ENCODE data around the gene C1QL4. TPM values are rescaled to one million over a fixed set of nuclear protein-coding genes. Genes with fewer than 3 reads are reported as not detected.

C1QL4 gene
- total RNA-seq, 4 donors from 2014 or later, result not detected

DNA sequence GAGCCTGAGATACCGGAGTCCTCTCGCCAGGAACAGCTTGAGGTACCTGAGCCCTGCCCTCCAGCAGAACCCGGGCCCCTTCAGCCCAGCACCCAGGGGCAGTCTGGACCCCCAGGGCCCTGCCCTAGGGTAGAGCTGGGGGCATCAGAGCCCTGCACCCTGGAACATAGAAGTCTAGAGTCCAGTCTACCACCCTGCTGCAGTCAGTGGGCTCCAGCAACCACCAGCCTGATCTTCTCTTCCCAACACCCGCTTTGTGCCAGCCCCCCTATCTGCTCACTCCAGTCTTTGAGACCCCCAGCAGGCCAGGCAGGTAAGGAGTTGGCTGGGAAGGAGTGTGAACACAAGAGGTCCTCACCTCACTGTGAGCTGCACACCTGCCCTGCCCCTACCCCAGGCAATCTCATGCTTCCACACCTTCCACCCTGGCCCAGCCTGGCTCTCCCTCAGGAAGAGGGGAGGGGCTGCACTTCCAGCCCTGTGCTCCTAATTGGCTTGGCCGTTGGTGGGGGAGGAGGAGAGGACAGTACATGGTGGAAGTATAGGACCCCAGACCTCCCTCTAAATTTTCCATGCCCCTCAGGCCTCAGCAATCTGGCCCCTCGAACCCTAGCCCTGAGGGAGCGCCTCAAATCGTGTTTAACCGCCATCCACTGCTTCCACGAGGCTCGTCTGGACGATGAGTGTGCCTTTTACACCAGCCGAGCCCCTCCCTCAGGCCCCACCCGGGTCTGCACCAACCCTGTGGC, 6.2 kb downstream of the C1QL4 start:
- intact Hi-C loops (cut with DNase I), result no loop called here
- WGBS, 2 donors, result 60% methylated on average over 5 of the region's 14 CpGs; no CpG with 5 or more reads in 1 of the 2 donors
- DNase-seq, result no peak

DNA sequence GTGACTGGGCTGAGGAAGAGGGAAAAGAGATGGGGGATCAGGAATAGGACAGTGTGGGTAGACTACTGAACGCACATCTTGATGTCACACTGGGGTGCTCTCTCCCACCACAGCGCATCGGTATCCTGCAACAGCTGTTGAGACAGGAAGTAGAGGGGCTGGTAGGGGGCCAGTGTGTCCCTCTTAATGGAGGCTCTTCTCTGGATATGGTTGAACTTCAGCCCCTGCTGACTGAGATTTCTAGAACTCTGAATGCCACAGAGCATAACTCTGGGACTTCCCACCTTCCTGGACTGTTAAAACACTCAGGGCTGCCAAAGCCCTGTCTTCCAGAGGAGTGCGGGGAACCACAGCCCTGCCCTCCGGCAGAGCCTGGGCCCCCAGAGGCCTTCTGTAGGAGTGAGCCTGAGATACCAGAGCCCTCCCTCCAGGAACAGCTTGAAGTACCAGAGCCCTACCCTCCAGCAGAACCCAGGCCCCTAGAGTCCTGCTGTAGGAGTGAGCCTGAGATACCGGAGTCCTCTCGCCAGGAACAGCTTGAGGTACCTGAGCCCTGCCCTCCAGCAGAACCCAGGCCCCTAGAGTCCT, 6.9 kb downstream of the C1QL4 start:
- intact Hi-C loops (cut with DNase I), result no loop called here
- Histone ChIP-seq H3K4me1 (peaks cover 0 to 17% (median 5%) of the 10 kb centered on the region in 3 donors), H3K36me3 (peaks cover 0 to 8% (median 0%) of the 10 kb centered on the region in 3 donors), H3K9me3 (no peaks in the 10 kb centered on the region), H3K4me3 (no peak overlapping the region), H3K27ac (no peak overlapping the region), H3K27me3 (peaks cover 0 to 47% (median 6%) of the 10 kb centered on the region in 4 donors)
- DNase-seq, result no peak
- TF ChIP-seq, protein P1, sequence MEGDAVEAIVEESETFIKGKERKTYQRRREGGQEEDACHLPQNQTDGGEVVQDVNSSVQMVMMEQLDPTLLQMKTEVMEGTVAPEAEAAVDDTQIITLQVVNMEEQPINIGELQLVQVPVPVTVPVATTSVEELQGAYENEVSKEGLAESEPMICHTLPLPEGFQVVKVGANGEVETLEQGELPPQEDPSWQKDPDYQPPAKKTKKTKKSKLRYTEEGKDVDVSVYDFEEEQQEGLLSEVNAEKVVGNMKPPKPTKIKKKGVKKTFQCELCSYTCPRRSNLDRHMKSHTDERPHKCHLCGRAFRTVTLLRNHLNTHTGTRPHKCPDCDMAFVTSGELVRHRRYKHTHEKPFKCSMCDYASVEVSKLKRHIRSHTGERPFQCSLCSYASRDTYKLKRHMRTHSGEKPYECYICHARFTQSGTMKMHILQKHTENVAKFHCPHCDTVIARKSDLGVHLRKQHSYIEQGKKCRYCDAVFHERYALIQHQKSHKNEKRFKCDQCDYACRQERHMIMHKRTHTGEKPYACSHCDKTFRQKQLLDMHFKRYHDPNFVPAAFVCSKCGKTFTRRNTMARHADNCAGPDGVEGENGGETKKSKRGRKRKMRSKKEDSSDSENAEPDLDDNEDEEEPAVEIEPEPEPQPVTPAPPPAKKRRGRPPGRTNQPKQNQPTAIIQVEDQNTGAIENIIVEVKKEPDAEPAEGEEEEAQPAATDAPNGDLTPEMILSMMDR (IDR thresholded peaks at IDR 0.05), result no peak
- no peak for TF ChIP-seq POLR2A (IDR thresholded peaks at IDR 0.05)
- WGBS, 2 donors, result 91 to 97% methylated on average over 3 to 5 of the region's 7 CpGs

More for the DNA sequence above, 6.2 kb downstream of the C1QL4 start:
- Histone ChIP-seq H3K27me3 (peaks cover 2 to 53% (median 10%) of the 10 kb centered on the region in 4 donors), H3K9me3 (no peaks in the 10 kb centered on the region), H3K4me3 (no peak overlapping the region), H3K27ac (no peak overlapping the region), H3K36me3 (peaks cover 0 to 8% (median 0%) of the 10 kb centered on the region in 3 donors), H3K4me1 (peaks cover 0 to 17% (median 5%) of the 10 kb centered on the region in 3 donors)
- TF ChIP-seq, protein P1 (IDR thresholded peaks at IDR 0.05), result no peak
- no peak for TF ChIP-seq POLR2A (IDR thresholded peaks at IDR 0.05)

DNA sequence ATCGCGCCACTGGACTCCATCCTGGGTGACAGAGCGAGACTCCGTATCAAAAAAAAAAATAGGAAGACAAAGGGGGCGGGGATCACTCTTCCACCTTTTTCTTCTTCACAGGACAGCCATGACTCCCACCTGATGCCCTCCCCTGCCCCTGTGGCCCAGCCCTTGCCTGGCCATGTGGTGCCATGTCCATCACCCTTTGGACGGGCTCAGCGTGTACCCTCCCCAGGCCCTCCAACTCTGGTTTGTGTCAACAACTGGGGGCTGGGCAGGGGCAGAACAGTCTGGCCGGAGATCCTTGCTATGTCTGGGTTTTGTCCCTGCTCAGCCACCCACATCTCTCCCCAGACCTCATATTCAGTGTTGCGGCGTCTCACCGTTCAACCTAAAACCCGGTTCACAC, 8.2 kb downstream of the C1QL4 start:
- H3K4me1 ChIP-seq, result peaks cover 1 to 20% (median 6%) of the 10 kb centered on the region in 3 donors
- no peaks in the 10 kb centered on the region for H3K9me3 ChIP-seq
- no peak for DNase-seq
- H3K36me3 ChIP-seq, result peaks cover 0 to 8% (median 0%) of the 10 kb centered on the region in 3 donors
- TF ChIP-seq, protein P1 (IDR thresholded peaks at IDR 0.05), result no peak
- no peak for TF ChIP-seq POLR2A (IDR thresholded peaks at IDR 0.05)
- 90 to 94% methylated on average over 3 to 6 of the region's 12 CpGs for WGBS, 2 donors
- H3K27me3 ChIP-seq, result peaks cover 0 to 33% (median 0%) of the 10 kb centered on the region in 4 donors
- H3K4me3 ChIP-seq, result no peak overlapping the region
- no peak overlapping the region for H3K27ac ChIP-seq
- intact Hi-C loops (cut with DNase I), result no loop called here

DNA sequence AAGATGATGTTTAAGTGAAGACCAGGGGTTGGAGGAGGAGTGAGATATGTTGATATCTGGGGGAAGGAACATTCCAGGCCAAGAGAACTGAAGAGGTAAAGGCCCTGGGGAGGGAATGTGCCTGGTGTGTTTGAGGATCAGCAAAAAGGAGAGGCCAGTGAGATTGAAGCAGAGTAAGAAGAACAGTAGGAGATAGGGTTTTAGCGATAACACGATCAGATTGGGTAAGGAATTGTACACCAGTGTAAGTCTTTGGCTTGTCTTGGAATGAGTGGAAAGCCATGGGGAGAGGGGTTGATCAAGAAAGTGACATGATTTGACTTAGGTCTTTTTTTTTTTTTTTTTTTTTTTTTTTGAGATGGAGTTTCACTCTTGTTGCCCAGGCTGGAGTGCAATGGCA, 9.1 kb downstream of the C1QL4 start:
- 89 to 96% methylated on average over 2 of the region's 2 CpGs for WGBS, 2 donors
- TF ChIP-seq, protein P1 (IDR thresholded peaks at IDR 0.05), result no peak
- TF ChIP-seq POLR2A (IDR thresholded peaks at IDR 0.05), result no peak
- Histone ChIP-seq H3K4me1 (peaks cover 7 to 22% (median 10%) of the 10 kb centered on the region in 3 donors), H3K4me3 (no peak overlapping the region), H3K27me3 (peaks cover 0 to 24% (median 0%) of the 10 kb centered on the region in 4 donors), H3K9me3 (no peaks in the 10 kb centered on the region), H3K27ac (no peak overlapping the region), H3K36me3 (peaks cover 0 to 8% (median 0%) of the 10 kb centered on the region in 3 donors)
- no peak for DNase-seq
- intact Hi-C loops (cut with DNase I), result no loop called here

DNA sequence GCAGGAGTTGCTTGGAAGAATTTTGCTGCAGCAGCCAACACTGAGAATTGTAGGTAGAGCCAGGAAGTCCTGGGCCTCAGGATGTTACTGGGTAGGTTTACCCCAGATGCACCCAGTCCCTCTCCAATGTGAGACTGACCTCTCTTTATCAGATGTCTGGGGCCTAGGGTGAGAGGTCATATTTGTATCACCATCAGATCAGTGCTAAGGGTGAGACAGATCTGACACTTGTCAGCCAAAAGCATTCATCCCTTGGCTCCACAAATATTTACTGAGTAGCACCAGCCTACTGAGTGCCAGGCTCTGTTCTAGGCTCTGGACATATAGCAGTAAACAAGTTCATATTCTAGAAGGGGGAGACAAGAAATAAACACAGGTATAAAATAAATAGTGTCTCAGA, 9.6 kb downstream of the C1QL4 start:
- TF ChIP-seq, protein P1 (IDR thresholded peaks at IDR 0.05), result no peak
- TF ChIP-seq POLR2A (IDR thresholded peaks at IDR 0.05), result no peak
- Histone ChIP-seq H3K4me1 (peaks cover 8 to 19% (median 8%) of the 10 kb centered on the region in 3 donors), H3K36me3 (peaks cover 0 to 8% (median 0%) of the 10 kb centered on the region in 3 donors), H3K27me3 (peaks cover 0 to 19% (median 0%) of the 10 kb centered on the region in 4 donors), H3K4me3 (no peak overlapping the region), H3K9me3 (no peaks in the 10 kb centered on the region), H3K27ac (no peak overlapping the region)
- intact Hi-C loops (cut with DNase I), result no loop called here
- no peak for DNase-seq

All from esophagus squamous epithelium (tissue), 5 donors.